NCI-H1092 (cell line): Measurements from ENCODE around the gene SUPT5H.

Source experiments
- DNase-seq: peaks from one replicate; lab custom pipeline; 2025; lab: John Stamatoyannopoulos, UW

The SUPT5H gene

GRCh38 chr19:39409208-39410016, 36.0 kb upstream of the SUPT5H start:
- DNase-seq = no peak

- DNase-seq = no peak
These were observed 35.2 kb upstream of the SUPT5H start for GRCh38 chr19:39410017-39410830.

GRCh38 chr19:39410831-39411080, 34.6 kb upstream of the SUPT5H start:
- no peak for DNase-seq

GRCh38 chr19:39411081-39411831, 34.1 kb upstream of the SUPT5H start:
- no peak for DNase-seq

- peak; percentile 66 for DNase-seq
These were observed 33.6 kb upstream of the SUPT5H start for GRCh38 chr19:39411832-39412099.

- DNase-seq = peak; percentile 95
These were observed 33.1 kb upstream of the SUPT5H start, which contains the start of gene PLEKHG2 for GRCh38 chr19:39412100-39412866. PLEKHG2 (plus strand) TSS chr19:39412669; CDS start chr19:39414087, 1,418 bp downstream.

- DNase-seq = peak; percentile 35
These were observed 32.5 kb upstream of the SUPT5H start for GRCh38 chr19:39412867-39413271.

GRCh38 chr19:39413272-39413910, 32.0 kb upstream of the SUPT5H start:
- no peak for DNase-seq

- DNase-seq = no peak
These were observed 31.3 kb upstream of the SUPT5H start for GRCh38 chr19:39413911-39414608.

- no peak for DNase-seq
These were observed 30.0 kb upstream of the SUPT5H start for GRCh38 chr19:39415111-39416046.

GRCh38 chr19:39416152-39417120, 28.9 kb upstream of the SUPT5H start:
- DNase-seq = no peak

GRCh38 chr19:39417463-39418181, 27.8 kb upstream of the SUPT5H start:
- no peak for DNase-seq

- no peak for DNase-seq
These were observed 26.4 kb upstream of the SUPT5H start for GRCh38 chr19:39419003-39419402.

- no peak for DNase-seq
These were observed 24.6 kb upstream of the SUPT5H start for GRCh38 chr19:39420769-39421168.

- DNase-seq = no peak
These were observed 23.4 kb upstream of the SUPT5H start for GRCh38 chr19:39422020-39422419.

GRCh38 chr19:39423258-39424086, 21.9 kb upstream of the SUPT5H start:
- DNase-seq = no peak

- DNase-seq = no peak
These were observed 20.4 kb upstream of the SUPT5H start for GRCh38 chr19:39424934-39425333.
